GM23338 (cell line): ENCODE measurements around the gene A3GALT2. TPM values are rescaled to one million over a fixed set of nuclear protein-coding genes. Genes with fewer than 3 reads are reported as not detected.

Source experiments
- CTCF ChIP-seq, 2 experiments: fragments of 200-600 bp in 1 of 2; sonication (generic) in 1 of 2; conservative IDR thresholded peaks; 2 replicates each; pipeline versions ENCODE4 v1.5.1 to v1.6.1; 2016 to 2017; ENCODE audit warnings: antibody characterized with exemption in 2 of 2, low read depth in 2 of 2, mild to moderate bottlenecking in 2 of 2, moderate library complexity in 1 of 2
- EZH2 ChIP-seq: fragments of 200-600 bp; sonication (generic); IDR thresholded peaks from one replicate; pipeline ENCODE4 v1.8.0; 2017; ENCODE audit warnings: antibody characterized with exemption, mild to moderate bottlenecking, low read depth; ENCODE audit not compliant: unreplicated experiment
- EZH2phosphoT487 ChIP-seq: fragments of 200-600 bp; sonication (generic); IDR thresholded peaks from one replicate; pipeline ENCODE4 v1.8.1; 2018; ENCODE audit warnings: antibody characterized with exemption; ENCODE audit not compliant: unreplicated experiment
- JUNB ChIP-seq: IDR thresholded peaks from one replicate; pipeline ENCODE4 v1.6.1; 2016; ENCODE audit warnings: antibody characterized with exemption; ENCODE audit not compliant: unreplicated experiment
- POLR2AphosphoS5 ChIP-seq: IDR thresholded peaks from 2 replicates; pipeline ENCODE4 v1.6.1; 2016; ENCODE audit warnings: antibody characterized with exemption, low read depth
- STAT1 ChIP-seq: IDR thresholded peaks from one replicate; pipeline ENCODE4 v1.6.1; 2016; ENCODE audit warnings: antibody characterized with exemption; ENCODE audit not compliant: unreplicated experiment
- ZNF331 ChIP-seq: fragments of 250-450 bp; sonication (Bioruptor Pico); IDR thresholded peaks from 2 replicates; pipeline ENCODE4 v1.5.0; 2020; ENCODE audit warnings: low read depth, mild to moderate bottlenecking, moderate library complexity
- ZNF462 ChIP-seq: fragments of 250-450 bp; sonication (Bioruptor Pico); IDR thresholded peaks from 2 replicates; pipeline ENCODE4 v1.5.0; 2020; ENCODE audit warnings: mild to moderate bottlenecking, moderate library complexity
- polyA plus RNA-seq: library from polyadenylated mRNA; unstranded; fragments of >200 nt; fragmentation: Nextera tagmentation; extraction: Ambion mirVana; gene quantifications from 2 replicates; pipeline ENCODE4 v1.2.1, GENCODE V29; 2016
- total RNA-seq: library from RNA; depleted of rRNA; stranded (reverse); fragments of >200 nt; shearing (Covaris generic); gene quantifications from 2 replicates; pipeline ENCODE4 v1.2.3, GENCODE V29; 2014
- TF ChIP-seq, protein P1 (sequence below): IDR thresholded peaks from 2 replicates; pipeline ENCODE4 v1.6.1; 2016; ENCODE audit warnings: antibody characterized with exemption
- TF ChIP-seq, protein P2 (sequence below): IDR thresholded peaks from one replicate; pipeline ENCODE4 v1.6.1; 2018; ENCODE audit warnings: antibody characterized with exemption; ENCODE audit not compliant: unreplicated experiment

Gene A3GALT2
- total and polyA plus RNA-seq, 2 experiments from 2014 or later = not detected

GRCh38 chr1:33343539-33343938 is 22.6 kb upstream of the A3GALT2 start (continued):
- TF ChIP-seq ZNF462 (CRISPR knock-in tag) (no peak), STAT1 (no peak), EZH2 (no peak), POLR2AphosphoS5 (no peak), CTCF (conservative IDR thresholded peaks at IDR 0.05; ENCODE audit: low read depth in 2 of 2) (no peak), EZH2phosphoT487 (no peak), ZNF331 (CRISPR knock-in tag) (no peak), JUNB (no peak)
- TF ChIP-seq, protein P1, sequence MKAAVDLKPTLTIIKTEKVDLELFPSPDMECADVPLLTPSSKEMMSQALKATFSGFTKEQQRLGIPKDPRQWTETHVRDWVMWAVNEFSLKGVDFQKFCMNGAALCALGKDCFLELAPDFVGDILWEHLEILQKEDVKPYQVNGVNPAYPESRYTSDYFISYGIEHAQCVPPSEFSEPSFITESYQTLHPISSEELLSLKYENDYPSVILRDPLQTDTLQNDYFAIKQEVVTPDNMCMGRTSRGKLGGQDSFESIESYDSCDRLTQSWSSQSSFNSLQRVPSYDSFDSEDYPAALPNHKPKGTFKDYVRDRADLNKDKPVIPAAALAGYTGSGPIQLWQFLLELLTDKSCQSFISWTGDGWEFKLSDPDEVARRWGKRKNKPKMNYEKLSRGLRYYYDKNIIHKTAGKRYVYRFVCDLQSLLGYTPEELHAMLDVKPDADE = no peak
- TF ChIP-seq, protein P2, sequence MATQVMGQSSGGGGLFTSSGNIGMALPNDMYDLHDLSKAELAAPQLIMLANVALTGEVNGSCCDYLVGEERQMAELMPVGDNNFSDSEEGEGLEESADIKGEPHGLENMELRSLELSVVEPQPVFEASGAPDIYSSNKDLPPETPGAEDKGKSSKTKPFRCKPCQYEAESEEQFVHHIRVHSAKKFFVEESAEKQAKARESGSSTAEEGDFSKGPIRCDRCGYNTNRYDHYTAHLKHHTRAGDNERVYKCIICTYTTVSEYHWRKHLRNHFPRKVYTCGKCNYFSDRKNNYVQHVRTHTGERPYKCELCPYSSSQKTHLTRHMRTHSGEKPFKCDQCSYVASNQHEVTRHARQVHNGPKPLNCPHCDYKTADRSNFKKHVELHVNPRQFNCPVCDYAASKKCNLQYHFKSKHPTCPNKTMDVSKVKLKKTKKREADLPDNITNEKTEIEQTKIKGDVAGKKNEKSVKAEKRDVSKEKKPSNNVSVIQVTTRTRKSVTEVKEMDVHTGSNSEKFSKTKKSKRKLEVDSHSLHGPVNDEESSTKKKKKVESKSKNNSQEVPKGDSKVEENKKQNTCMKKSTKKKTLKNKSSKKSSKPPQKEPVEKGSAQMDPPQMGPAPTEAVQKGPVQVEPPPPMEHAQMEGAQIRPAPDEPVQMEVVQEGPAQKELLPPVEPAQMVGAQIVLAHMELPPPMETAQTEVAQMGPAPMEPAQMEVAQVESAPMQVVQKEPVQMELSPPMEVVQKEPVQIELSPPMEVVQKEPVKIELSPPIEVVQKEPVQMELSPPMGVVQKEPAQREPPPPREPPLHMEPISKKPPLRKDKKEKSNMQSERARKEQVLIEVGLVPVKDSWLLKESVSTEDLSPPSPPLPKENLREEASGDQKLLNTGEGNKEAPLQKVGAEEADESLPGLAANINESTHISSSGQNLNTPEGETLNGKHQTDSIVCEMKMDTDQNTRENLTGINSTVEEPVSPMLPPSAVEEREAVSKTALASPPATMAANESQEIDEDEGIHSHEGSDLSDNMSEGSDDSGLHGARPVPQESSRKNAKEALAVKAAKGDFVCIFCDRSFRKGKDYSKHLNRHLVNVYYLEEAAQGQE = no peak
